ENCODE results near the gene ATP5PO.

The ATP5PO gene

DNA sequence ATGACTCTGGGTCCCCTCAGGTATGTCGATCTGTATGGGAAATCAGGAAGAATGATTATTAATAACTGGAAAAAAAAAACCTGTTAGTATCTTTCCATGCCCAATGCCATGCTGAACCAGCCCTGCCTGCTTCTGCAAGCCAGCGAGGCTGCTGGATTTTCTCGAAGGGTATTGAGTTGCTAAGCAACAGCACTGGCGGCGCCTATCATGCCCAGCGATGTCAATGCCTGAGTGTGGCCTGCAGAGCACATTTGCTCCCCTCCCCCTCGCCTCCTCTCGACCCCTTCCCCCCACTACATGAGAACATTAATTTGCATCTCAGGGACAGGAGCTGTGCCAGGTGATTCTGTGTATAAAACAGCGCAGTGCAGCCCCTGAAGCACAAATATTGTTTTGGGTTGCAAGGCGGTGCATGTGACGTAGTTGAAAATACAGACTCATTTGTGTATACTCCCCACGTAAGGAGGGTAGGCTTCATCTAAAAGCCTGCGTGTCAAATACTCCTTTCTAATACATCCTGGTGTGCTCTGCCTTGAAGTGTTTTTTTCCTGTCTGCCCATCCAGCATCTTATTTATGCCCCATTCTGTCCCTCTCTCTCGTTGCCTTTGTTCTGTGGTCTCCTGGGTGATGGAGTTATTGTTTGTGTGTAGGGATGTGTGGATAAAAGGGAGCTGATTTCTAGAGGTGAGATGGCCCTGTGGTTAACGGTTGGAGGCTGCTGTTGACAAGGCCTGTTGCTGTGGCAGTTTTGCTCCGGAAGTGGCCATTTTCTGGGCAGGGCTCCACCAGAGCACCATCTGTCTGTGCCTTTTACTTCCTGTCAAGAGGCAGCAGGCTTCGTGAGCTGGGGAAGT lies 32.7 kb upstream of the ATP5PO start:
- Histone ChIP-seq H3K9me3 (ENCODE audit: low read length) (no peaks in the 10 kb centered on the region), H3K27me3 (ENCODE audit: insufficient read depth, low read length) (no peaks in the 10 kb centered on the region), H3K4me1 (ENCODE audit: insufficient read depth, low read length) (peaks cover 24% of the 10 kb centered on the region), H3K4me3 (ENCODE audit: low read length) (peak overlapping the region; percentile 36), H3K36me3 (ENCODE audit: insufficient read depth, low read length) (no peaks in the 10 kb centered on the region), H2AFZ (ENCODE audit: low read depth, low read length) (peak overlapping the region; percentile 41)

DNA sequence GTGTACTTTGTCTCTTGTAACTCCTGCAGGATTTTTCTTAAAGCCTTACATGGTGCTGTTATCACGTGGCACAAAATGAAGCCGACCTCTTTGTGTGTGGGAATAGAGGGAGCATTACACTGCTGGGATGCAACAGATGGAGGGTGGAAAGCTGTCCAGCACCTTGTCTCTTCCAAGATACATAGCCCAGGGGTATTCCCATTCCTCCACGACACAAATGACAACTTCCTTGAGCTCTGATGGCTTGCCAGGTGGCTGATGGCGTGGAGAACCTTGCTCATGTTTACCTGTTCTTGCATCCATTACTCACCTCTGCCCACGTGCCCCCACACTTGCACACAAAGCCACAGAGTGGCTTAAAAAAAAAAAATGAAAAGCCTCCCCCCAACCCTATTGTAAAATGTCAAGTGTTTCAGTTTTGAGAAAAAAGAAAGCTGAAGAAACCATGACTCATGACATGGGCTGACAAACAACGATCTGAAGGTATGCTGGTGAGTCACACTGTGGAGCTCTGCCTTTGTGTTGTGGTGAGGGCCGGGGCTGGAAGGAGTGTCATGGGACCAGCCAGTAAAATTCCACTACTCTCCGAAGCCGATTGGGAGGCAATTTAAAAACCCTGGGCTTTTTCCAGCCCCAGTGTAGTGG lies 32.0 kb upstream of the ATP5PO start:
- H3K4me3 ChIP-seq (ENCODE audit: low read length): peak overlapping the region; percentile 36

GRCh38 chr21:33945652-33946270 lies 30.2 kb upstream of the ATP5PO start:
- H3K27me3 ChIP-seq (ENCODE audit: insufficient read depth, low read length): no peaks in the 10 kb centered on the region
- no peaks in the 10 kb centered on the region for H3K36me3 ChIP-seq (ENCODE audit: insufficient read depth, low read length)
- peaks cover 30% of the 10 kb centered on the region for H3K4me1 ChIP-seq (ENCODE audit: insufficient read depth, low read length)
- H3K4me3 ChIP-seq (ENCODE audit: low read length): no peak overlapping the region
- no peaks in the 10 kb centered on the region for H3K9me3 ChIP-seq (ENCODE audit: low read length)
- no peak overlapping the region for H2AFZ ChIP-seq (ENCODE audit: low read depth, low read length)

More for the DNA sequence above, 32.0 kb upstream of the ATP5PO start:
- H3K9me3 ChIP-seq (ENCODE audit: low read length): no peaks in the 10 kb centered on the region
- H3K27me3 ChIP-seq (ENCODE audit: insufficient read depth, low read length): no peaks in the 10 kb centered on the region
- H2AFZ ChIP-seq (ENCODE audit: low read depth, low read length): peak overlapping the region; percentile 41
- no peaks in the 10 kb centered on the region for H3K36me3 ChIP-seq (ENCODE audit: insufficient read depth, low read length)
- peaks cover 24% of the 10 kb centered on the region for H3K4me1 ChIP-seq (ENCODE audit: insufficient read depth, low read length)

DNA sequence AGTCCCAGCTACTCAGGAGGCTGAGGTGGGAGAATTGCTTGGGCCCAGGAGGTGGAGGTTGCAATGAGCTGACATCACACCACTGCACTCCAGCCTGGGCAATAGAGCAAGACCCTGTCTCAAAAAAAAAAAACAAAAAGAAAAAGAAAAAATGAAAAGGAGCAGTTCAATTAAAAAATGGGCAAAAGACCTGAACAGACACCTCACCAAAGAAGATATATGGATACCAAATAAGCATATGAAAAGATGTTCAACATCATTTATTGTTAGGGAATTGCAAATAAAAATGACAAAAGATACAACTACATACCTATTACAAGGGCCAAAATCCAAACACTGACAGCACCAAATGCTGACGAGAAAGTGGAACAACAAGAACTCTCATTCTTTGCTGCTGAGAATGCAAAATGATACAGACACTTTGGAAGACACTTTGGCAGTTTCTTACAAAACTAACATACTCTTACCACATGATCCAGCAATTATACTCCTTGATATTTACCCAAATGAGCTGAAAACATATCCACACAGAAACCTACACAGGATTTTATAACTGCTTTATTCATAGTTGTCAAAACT lies 28.7 kb upstream of the ATP5PO start:
- H3K27me3 ChIP-seq (ENCODE audit: insufficient read depth, low read length): no peaks in the 10 kb centered on the region
- H3K4me1 ChIP-seq (ENCODE audit: insufficient read depth, low read length): peaks cover 29% of the 10 kb centered on the region
- H3K9me3 ChIP-seq (ENCODE audit: low read length): no peaks in the 10 kb centered on the region
- no peaks in the 10 kb centered on the region for H3K36me3 ChIP-seq (ENCODE audit: insufficient read depth, low read length)
- H3K4me3 ChIP-seq (ENCODE audit: low read length): no peak overlapping the region
- H2AFZ ChIP-seq (ENCODE audit: low read depth, low read length): no peak overlapping the region

DNA sequence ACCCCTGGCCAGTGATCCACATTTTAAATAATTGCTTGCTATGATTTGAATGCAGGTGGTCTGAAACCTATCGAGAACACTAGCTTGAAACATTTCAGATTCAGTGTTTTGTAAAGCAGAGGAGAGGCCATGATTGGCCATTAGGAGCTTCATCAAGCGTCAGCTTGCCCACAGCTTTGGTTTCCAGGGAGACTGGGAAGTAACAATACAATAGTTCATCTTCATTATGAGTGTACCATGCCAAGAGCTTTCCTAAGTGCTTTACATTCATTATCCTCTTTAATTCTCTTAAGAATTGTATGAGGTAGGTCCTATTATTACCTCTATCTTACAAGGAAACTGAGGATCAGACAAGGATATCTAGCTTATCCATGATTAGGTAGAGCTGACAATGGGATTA lies 27.7 kb upstream of the ATP5PO start:
- H3K4me1 ChIP-seq (ENCODE audit: insufficient read depth, low read length): peaks cover 19% of the 10 kb centered on the region
- no peaks in the 10 kb centered on the region for H3K9me3 ChIP-seq (ENCODE audit: low read length)
- no peak overlapping the region for H2AFZ ChIP-seq (ENCODE audit: low read depth, low read length)
- no peaks in the 10 kb centered on the region for H3K27me3 ChIP-seq (ENCODE audit: insufficient read depth, low read length)
- H3K4me3 ChIP-seq (ENCODE audit: low read length): no peak overlapping the region
- no peaks in the 10 kb centered on the region for H3K36me3 ChIP-seq (ENCODE audit: insufficient read depth, low read length)

GRCh38 chr21:33942426-33942825 lies 26.8 kb upstream of the ATP5PO start:
- Histone ChIP-seq H2AFZ (ENCODE audit: low read depth, low read length) (no peak overlapping the region), H3K4me3 (ENCODE audit: low read length) (no peak overlapping the region), H3K4me1 (ENCODE audit: insufficient read depth, low read length) (peaks cover 12% of the 10 kb centered on the region)

DNA sequence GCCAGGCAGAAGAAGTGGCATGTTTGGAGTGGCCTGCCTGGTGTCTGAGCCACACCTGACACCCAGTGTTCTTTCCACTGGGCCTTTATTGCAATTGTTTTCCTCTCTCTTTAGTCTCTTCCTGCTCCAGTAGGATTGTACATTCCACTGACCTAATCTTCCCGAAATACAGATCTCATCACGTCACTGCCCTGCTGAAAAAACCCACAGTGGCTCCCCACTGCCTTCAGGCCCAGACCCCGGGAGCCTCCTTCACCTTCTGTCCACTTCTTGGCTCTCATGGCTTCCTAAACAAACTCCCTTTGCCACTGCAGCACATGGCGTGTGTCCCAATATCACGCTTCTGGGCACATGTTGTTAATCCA lies 25.3 kb upstream of the ATP5PO start:
- Histone ChIP-seq H2AFZ (ENCODE audit: low read depth, low read length) (no peak overlapping the region), H3K9me3 (ENCODE audit: low read length) (no peaks in the 10 kb centered on the region)

More at GRCh38 chr21:33942426-33942825, 26.8 kb upstream of the ATP5PO start:
- Histone ChIP-seq H3K9me3 (ENCODE audit: low read length) (no peaks in the 10 kb centered on the region), H3K36me3 (ENCODE audit: insufficient read depth, low read length) (no peaks in the 10 kb centered on the region), H3K27me3 (ENCODE audit: insufficient read depth, low read length) (no peaks in the 10 kb centered on the region)

DNA sequence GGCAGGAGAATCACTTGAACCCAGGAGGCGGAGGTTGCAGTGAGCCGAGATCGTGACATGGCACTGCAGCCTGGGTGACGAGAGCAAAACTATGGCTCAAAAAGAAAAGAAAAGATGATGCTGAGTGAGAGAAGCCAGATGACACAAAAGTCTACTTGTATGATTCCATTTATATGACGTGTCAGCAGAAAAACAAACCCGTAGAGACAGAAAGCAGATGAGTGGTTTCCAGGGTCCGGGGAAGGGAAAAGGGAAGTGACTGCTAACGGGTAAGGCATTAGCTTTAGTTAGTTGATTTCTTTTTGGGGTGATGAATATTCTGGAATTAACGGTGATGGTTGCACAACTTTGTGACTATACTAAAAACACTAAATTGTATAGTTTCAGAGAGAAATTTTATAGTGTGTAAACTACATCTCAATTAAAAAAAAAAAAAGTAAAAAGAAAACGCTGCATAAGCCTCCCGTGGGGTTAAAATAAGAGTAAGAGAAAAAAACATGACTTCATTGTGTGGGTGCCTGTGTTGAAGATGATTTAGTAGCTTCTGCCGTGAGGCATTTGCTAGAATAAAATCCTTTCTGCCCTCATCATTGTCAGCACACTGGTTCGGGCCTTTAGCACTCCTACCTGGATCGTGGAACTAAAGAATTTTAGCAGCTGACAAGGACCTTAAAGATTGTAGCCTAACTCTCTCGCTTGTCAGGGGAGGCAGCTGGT lies 24.7 kb upstream of the ATP5PO start:
- no peaks in the 10 kb centered on the region for H3K36me3 ChIP-seq (ENCODE audit: insufficient read depth, low read length)
- no peaks in the 10 kb centered on the region for H3K27me3 ChIP-seq (ENCODE audit: insufficient read depth, low read length)
- no peak overlapping the region for H3K4me3 ChIP-seq (ENCODE audit: low read length)
- H3K9me3 ChIP-seq (ENCODE audit: low read length): no peaks in the 10 kb centered on the region
- H3K4me1 ChIP-seq (ENCODE audit: insufficient read depth, low read length): peaks cover 7% of the 10 kb centered on the region
- H2AFZ ChIP-seq (ENCODE audit: low read depth, low read length): no peak overlapping the region

More for the DNA sequence above, 25.3 kb upstream of the ATP5PO start:
- Histone ChIP-seq H3K4me3 (ENCODE audit: low read length) (no peak overlapping the region), H3K36me3 (ENCODE audit: insufficient read depth, low read length) (no peaks in the 10 kb centered on the region), H3K4me1 (ENCODE audit: insufficient read depth, low read length) (peaks cover 7% of the 10 kb centered on the region), H3K27me3 (ENCODE audit: insufficient read depth, low read length) (no peaks in the 10 kb centered on the region)

DNA sequence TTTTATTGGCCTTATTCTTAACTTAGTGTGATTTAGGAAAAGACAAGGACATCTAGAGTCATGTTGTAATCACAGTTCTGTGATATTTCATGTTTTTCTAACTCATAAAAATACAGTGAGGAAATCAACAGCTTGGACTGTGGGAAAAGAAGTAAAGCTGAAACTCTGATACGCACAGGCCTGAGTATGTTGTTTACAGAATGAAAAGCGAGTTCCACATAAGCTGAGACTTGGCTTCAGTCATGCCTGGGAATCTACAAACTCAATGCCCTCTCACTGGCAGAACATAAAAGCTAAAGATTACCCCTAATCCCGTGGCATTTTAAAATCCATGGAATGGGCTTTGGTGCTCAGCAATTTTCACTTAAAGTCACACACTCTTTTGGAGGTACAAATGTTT lies 23.6 kb upstream of the ATP5PO start:
- no peaks in the 10 kb centered on the region for H3K9me3 ChIP-seq (ENCODE audit: low read length)
- no peak overlapping the region for H3K4me3 ChIP-seq (ENCODE audit: low read length)
- H2AFZ ChIP-seq (ENCODE audit: low read depth, low read length): no peak overlapping the region
- peaks cover 7% of the 10 kb centered on the region for H3K4me1 ChIP-seq (ENCODE audit: insufficient read depth, low read length)
- no peaks in the 10 kb centered on the region for H3K36me3 ChIP-seq (ENCODE audit: insufficient read depth, low read length)
- H3K27me3 ChIP-seq (ENCODE audit: insufficient read depth, low read length): no peaks in the 10 kb centered on the region

DNA sequence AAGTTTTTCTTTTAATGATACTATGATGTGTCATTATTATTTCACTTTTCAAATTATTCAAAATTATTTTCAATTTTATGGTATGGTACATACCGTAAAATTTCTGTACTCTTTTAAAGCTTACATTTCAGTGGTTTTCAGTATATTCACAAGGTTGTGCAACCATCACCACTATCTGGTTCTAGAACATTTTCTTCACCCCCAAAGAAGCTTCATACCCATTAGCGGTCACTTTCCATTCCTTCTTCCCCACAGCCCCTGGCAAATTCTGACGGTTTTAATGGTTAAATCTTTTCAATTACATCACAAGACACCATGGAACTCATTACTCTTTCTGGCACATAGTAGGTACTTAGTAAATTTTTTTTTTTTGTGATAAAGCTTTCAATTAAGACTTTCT lies 22.8 kb upstream of the ATP5PO start:
- no peak overlapping the region for H2AFZ ChIP-seq (ENCODE audit: low read depth, low read length)
- no peak overlapping the region for H3K4me3 ChIP-seq (ENCODE audit: low read length)
- no peaks in the 10 kb centered on the region for H3K27me3 ChIP-seq (ENCODE audit: insufficient read depth, low read length)
- no peaks in the 10 kb centered on the region for H3K36me3 ChIP-seq (ENCODE audit: insufficient read depth, low read length)
- H3K9me3 ChIP-seq (ENCODE audit: low read length): no peaks in the 10 kb centered on the region
- peaks cover 7% of the 10 kb centered on the region for H3K4me1 ChIP-seq (ENCODE audit: insufficient read depth, low read length)

GRCh38 chr21:33937931-33938339 lies 22.3 kb upstream of the ATP5PO start:
- H3K9me3 ChIP-seq (ENCODE audit: low read length): no peaks in the 10 kb centered on the region
- no peak overlapping the region for H3K4me3 ChIP-seq (ENCODE audit: low read length)

DNA sequence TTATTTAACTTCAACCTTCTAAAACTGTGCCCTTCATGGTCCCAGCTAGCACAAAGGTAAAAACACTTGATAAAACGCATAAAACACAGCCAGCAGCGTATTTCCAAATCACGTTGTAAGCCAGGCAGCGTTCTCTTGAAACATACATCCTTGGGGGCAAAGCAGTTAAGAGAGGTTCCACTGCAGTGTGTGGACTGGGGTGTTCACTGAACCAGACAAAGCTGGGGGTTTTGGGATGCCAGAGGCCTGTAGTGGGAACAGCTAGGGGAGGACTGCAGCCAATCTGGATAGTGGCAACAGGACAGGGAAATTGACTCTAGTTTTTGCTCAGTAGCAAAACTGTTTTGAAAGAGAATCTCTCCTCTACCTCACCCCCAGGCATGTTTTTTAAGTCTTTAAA lies 21.5 kb upstream of the ATP5PO start:
- H3K4me3 ChIP-seq (ENCODE audit: low read length): no peak overlapping the region
- H3K4me1 ChIP-seq (ENCODE audit: insufficient read depth, low read length): peaks cover 12% of the 10 kb centered on the region
- H3K36me3 ChIP-seq (ENCODE audit: insufficient read depth, low read length): no peaks in the 10 kb centered on the region
- no peaks in the 10 kb centered on the region for H3K27me3 ChIP-seq (ENCODE audit: insufficient read depth, low read length)
- H3K9me3 ChIP-seq (ENCODE audit: low read length): no peaks in the 10 kb centered on the region
- H2AFZ ChIP-seq (ENCODE audit: low read depth, low read length): no peak overlapping the region

More at GRCh38 chr21:33937931-33938339, 22.3 kb upstream of the ATP5PO start:
- H3K36me3 ChIP-seq (ENCODE audit: insufficient read depth, low read length): no peaks in the 10 kb centered on the region
- peaks cover 8% of the 10 kb centered on the region for H3K4me1 ChIP-seq (ENCODE audit: insufficient read depth, low read length)
- no peaks in the 10 kb centered on the region for H3K27me3 ChIP-seq (ENCODE audit: insufficient read depth, low read length)
- H2AFZ ChIP-seq (ENCODE audit: low read depth, low read length): no peak overlapping the region
